GM20431 (cell line): ENCODE measurements around the gene PLD1.

ENCODE experiments used
- in situ Hi-C: fragments of 300-500 bp; cut with MseI, MboI; formaldehyde crosslinking; loops from one replicate; pipeline ENCODE4 v1.15.0; 2020; ENCODE audit warnings: low sequenced_read_pairs; ENCODE audit not compliant: unreplicated experiment

PLD1 gene

GRCh38 chr3:171680726-171681411, 129.4 kb downstream of the PLD1 start:
- in situ Hi-C loops = no loop called here

DNA sequence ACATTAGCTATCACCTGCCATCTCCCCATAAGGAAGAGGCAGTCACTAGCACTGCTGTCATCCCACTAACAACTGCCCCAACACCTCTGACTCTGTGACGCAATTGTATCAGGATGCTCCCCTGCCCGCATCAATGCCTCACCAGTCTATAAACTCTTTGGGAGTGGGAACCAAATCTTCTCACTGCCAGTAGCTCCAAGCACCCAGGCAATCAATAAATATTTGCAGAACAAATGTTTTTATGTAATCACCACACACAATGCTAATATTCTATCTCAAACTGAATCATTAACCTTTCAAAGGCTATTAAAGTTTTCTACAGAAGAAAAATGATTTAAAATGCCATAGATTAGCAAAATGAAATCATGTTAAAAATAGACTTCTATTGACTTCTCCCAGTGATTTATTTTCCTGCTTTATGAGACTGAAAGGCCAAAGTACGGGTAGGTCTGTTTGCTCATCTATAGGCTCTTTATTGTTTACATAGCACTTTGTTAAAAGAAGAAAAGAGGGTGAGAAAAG, 131.3 kb downstream of the PLD1 start:
- in situ Hi-C loops = no loop called here

GRCh38 chr3:171677706-171678105, 132.6 kb downstream of the PLD1 start:
- in situ Hi-C loops = no loop called here

GRCh38 chr3:171676601-171677175, 133.6 kb downstream of the PLD1 start:
- in situ Hi-C loops = no loop called here

GRCh38 chr3:171673951-171674350, 136.3 kb downstream of the PLD1 start:
- in situ Hi-C loops = no loop called here

GRCh38 chr3:171672538-171672937, 137.7 kb downstream of the PLD1 start:
- in situ Hi-C loops = no loop called here

DNA sequence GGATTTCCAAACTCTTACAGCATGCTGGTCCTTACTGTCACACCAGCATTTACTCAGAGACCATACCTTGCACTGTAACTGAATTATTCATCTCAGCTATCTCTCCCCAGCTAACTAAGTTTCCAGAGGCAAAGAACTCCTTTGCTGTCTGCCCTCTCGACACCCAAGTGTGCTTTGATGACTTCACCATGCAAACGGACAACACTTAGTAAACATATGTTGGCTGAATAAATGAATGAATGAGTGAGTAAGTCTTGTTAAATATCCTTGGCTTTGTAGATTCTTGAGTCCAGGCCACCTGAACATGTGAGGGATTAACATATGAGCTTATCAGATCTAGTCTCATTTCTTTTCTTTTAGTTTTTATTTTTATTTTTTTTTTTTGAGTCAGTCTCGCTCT, 138.2 kb downstream of the PLD1 start:
- in situ Hi-C loops = no loop called here

DNA sequence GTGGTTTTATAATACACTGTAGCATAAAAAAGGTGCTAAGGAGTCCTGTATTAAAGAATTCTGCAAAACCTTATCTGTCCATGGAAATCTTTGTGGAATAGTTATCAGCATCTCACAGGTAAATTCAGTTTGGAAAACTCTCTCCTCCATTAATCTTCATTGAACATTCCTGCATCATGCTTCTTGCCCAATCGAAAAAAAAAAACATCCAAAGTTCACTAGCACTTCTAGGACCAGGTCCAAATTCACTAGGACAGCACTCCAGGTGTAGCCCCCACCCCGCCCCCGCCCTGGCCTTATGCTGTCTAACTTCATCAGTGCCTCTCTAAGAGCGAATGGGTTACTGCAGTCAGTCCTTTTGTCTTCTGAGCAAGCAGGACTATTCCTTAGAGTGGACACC, 138.6 kb downstream of the PLD1 start:
- in situ Hi-C loops = no loop called here

- in situ Hi-C loops = no loop called here
Observed at GRCh38 chr3:171666516-171666915, 143.8 kb downstream of the PLD1 start.

DNA sequence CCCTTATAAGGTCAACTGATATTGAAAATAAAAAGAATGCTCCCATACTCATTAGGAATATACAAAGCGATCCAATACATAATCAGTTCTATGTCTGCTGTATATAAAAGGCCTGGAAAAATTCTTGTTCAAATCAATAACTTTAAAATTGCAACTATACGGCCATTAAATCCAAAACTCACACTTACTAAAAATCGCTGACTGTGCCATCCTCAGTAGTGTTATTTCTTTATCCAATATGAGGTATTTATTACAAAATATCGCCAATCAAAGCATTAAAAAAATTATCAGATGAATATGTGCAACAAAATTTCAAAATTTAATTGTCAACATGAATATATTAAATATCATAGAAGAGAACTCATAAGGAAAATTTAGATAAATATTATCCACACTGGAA, 146.5 kb downstream of the PLD1 start:
- in situ Hi-C loops = no loop called here

DNA sequence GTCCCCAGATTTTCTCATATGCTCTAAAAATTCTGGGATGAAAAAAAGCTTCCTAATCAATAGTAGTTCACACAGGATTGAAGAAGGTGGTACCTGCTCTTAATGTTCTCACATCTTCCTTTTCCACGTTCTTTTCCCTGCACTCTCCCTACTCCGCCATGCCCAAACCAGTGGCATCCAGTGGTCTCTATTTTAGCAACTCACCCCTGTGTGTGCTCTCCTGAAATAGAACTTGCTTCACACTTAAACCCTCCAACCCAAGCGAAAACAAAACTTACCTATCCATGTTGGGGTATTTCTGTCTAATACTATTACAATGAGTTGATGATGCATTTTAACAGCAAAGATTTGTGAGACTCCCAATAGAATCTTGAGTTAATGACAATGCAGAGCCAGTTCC, 148.8 kb downstream of the PLD1 start:
- in situ Hi-C loops = no loop called here

GRCh38 chr3:171660188-171660587, 150.1 kb downstream of the PLD1 start:
- in situ Hi-C loops = no loop called here

DNA sequence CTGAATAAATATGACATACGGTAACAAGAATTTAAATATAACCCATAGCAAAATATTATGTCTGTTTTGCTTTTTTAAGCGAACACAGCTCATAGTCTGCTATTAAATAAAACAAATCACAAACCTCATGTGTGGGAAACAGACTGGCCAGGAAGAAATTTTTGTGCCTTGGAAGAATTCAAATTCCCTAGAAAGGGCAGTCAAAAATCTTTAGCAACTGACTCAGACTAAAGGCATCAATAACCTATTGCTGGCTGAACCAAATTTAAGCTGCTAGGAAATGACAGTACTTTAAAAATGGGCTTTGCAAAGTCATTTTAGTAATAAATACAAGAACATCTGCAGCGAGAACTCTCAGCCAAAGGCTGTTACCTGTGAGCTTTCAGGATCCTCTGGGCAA, 151.4 kb downstream of the PLD1 start:
- in situ Hi-C loops = no loop called here

- in situ Hi-C loops = no loop called here
Observed at GRCh38 chr3:171654809-171655208, 155.5 kb downstream of the PLD1 start.

DNA sequence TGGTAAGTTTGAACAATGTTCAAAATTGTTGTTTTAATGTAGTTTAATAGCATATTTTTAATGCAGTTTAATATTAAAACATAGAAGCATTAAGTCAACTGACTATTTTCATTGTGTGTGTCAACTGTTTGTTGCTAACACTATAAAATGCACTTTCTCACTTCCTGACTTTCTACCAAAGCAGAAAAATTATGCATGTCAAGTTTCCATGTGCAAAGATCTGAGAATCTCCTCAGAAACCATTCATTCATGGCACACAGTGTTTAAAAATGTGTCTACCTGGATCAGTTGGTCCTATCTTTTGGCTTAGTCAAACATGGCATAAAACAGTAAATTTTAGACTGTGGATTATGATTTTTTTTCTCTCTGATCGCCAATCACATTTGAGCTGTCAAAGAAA, 156.0 kb downstream of the PLD1 start:
- in situ Hi-C loops = no loop called here

- in situ Hi-C loops = no loop called here
Observed at GRCh38 chr3:171653701-171654100, 156.6 kb downstream of the PLD1 start.

GRCh38 chr3:171652932-171653331, 157.4 kb downstream of the PLD1 start:
- in situ Hi-C loops = no loop called here

DNA sequence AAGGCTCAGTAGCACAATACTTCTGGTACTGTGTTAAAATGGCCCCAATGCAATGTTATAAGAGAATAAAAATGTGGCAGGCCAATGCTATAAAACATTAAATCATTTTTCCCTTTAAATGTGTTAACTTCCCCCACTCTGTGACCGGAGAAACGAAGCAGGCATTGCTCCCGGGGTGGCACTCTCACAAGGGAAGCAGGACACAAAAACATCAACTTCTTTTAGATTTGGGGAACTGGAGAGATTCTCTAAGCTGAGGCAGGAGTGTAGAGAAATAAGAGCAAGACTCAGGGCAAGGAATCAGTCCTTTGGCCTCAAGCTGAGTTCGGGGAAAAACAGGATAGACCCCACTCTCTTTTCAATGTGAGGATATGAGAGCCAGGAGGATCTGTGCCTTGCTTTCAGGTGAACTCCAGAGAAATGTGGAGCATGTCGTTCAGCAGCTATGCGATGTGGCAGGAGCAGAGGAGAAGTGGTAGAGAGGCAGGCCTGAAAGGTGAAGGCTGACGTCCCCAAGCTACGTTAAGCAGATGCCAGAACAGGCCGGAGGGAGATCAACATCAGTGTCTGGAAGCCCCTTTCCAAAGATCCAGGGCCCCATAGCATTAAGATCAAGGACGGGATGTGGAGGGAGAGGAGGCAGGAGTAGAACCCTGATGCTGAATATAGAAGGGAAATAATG, 160.2 kb downstream of the PLD1 start:
- in situ Hi-C loops = no loop called here

- in situ Hi-C loops = no loop called here
Observed at GRCh38 chr3:171649267-171649666, 161.0 kb downstream of the PLD1 start.

DNA sequence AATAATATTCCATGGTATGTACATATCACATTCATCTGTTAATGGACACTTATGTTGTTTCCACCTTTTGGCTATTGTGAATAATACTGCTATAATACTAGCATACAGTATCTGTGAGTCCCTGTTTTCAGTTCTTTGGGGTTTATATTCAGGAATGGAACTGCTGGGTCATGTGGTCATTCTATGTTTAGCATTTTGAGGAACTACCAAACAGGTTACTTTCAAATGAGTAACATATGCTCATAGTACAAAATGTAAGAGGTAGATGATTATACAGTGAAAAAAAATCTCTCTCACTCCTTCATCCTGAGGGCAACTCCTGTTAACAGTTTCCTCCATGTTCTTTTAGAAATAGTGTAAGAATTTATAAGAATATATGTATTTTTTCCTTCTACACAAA, 162.2 kb downstream of the PLD1 start:
- in situ Hi-C loops = no loop called here

- in situ Hi-C loops = no loop called here
Observed at GRCh38 chr3:171646357-171647133, 163.7 kb downstream of the PLD1 start.
